ENCODE measurements around the gene EIF2S1. TPM values are rescaled to one million over a fixed set of nuclear protein-coding genes. Genes with fewer than 3 reads are reported as not detected.
A peak's percentile ranks its signal among the peaks of the same experiment; 100 is the strongest.
"Not testable (repeated sequence)": the region's sequence is repeated elsewhere in the genome, so short reads cannot be mapped to it uniquely, and the experiment has no call there.

Gene EIF2S1
- total RNA-seq, 1 donor from 2014 or later = 80.1 TPM

GRCh38 chr14:67413806-67414769 lies 54.0 kb downstream of the EIF2S1 start:
- intact Hi-C loops (cut with DNase I) = no loop called here
- Histone ChIP-seq H3K36me3 (no peaks in the 10 kb centered on the region), H3K27ac (no peak overlapping the region), H3K27me3 (peaks cover 7% of the 10 kb centered on the region), H3K4me1 (no peaks in the 10 kb centered on the region), H3K4me3 (no peak overlapping the region), H3K9me3 (no peaks in the 10 kb centered on the region)
- TF ChIP-seq, protein P1, sequence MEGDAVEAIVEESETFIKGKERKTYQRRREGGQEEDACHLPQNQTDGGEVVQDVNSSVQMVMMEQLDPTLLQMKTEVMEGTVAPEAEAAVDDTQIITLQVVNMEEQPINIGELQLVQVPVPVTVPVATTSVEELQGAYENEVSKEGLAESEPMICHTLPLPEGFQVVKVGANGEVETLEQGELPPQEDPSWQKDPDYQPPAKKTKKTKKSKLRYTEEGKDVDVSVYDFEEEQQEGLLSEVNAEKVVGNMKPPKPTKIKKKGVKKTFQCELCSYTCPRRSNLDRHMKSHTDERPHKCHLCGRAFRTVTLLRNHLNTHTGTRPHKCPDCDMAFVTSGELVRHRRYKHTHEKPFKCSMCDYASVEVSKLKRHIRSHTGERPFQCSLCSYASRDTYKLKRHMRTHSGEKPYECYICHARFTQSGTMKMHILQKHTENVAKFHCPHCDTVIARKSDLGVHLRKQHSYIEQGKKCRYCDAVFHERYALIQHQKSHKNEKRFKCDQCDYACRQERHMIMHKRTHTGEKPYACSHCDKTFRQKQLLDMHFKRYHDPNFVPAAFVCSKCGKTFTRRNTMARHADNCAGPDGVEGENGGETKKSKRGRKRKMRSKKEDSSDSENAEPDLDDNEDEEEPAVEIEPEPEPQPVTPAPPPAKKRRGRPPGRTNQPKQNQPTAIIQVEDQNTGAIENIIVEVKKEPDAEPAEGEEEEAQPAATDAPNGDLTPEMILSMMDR (IDR thresholded peaks at IDR 0.05) = no peak
- ATAC-seq = peak; percentile 50
- DNase-seq = no peak

DNA sequence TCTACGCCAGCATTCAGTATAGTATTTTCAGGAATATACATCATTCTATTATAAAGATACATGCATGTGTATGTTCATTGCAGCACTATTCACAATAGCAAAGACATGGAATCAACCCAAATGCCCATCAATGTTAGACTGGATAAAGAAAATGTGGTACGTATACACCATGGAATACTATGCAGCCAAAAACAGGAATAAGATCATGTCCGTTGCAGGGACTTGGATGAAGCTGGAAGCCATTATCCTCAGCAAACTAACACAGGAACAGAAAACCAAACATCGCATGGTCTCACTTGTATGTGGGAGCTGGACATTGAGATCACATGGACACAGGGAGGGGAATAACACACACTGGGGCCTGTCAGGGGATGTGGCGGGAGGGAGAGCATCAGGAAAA lies 55.5 kb downstream of the EIF2S1 start:
- DNase-seq; H3K36me3 ChIP-seq; H3K4me1 ChIP-seq; H3K27me3 ChIP-seq; H3K4me3 ChIP-seq; intact Hi-C loops (cut with DNase I); H3K27ac ChIP-seq; H3K9me3 ChIP-seq; ATAC-seq: not testable (repeated sequence)

DNA sequence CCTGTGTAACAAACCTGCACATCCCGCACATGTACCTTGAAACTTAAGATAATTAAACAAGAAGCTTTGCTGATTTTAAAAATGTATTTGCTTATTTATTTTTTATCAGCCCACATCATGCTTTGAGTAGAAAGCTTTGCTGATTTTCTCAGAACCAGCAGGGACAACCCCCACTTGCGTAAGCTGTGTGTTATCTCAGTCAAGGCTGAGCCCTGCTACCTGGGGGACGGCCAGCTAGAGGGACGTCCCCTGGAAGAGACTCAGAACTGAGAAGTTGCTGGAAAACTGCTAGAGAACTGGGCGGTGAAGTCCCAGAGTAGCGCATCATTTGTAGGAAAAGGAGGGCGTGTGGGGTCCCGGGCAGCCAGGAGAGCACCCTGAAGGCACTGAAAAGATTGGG lies 56.0 kb downstream of the EIF2S1 start:
- H3K36me3 ChIP-seq = no peaks in the 10 kb centered on the region
- ATAC-seq = no peak
- H3K27me3 ChIP-seq = peaks cover 7% of the 10 kb centered on the region
- no peak overlapping the region for H3K27ac ChIP-seq
- TF ChIP-seq, protein P1 (IDR thresholded peaks at IDR 0.05) = no peak
- H3K9me3 ChIP-seq = no peaks in the 10 kb centered on the region
- no peak overlapping the region for H3K4me3 ChIP-seq
- DNase-seq = no peak
- no peaks in the 10 kb centered on the region for H3K4me1 ChIP-seq
- intact Hi-C loops (cut with DNase I) = no loop called here

DNA sequence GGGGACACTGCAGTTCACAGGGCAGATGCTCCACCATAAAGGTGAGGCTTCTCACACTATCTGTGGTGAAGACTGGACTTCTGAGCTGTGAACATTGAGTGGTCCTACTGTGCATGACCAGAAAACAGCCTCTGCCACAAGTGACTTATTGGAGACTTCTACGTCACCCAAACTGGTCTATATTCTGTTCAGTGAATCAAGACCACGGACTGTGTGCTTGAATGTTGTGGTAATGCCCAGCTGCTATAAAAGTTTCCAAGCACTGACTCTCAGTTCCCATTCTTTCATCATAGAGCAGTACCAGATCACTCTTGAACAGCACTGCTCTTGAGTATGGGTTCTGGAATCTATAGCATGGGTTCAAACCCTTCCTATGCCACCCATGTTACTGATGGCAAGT lies 56.7 kb downstream of the EIF2S1 start:
- TF ChIP-seq, protein P1 (IDR thresholded peaks at IDR 0.05) = no peak
- DNase-seq = no peak
- no peak overlapping the region for H3K27ac ChIP-seq
- no peaks in the 10 kb centered on the region for H3K9me3 ChIP-seq
- H3K27me3 ChIP-seq = peaks cover 4% of the 10 kb centered on the region
- H3K4me1 ChIP-seq = no peaks in the 10 kb centered on the region
- no peaks in the 10 kb centered on the region for H3K36me3 ChIP-seq
- no peak overlapping the region for H3K4me3 ChIP-seq
- ATAC-seq = no peak
- intact Hi-C loops (cut with DNase I) = no loop called here

GRCh38 chr14:67417633-67418032 lies 57.5 kb downstream of the EIF2S1 start:
- no peak overlapping the region for H3K27ac ChIP-seq
- H3K4me3 ChIP-seq = no peak overlapping the region
- no peaks in the 10 kb centered on the region for H3K4me1 ChIP-seq
- H3K9me3 ChIP-seq = no peaks in the 10 kb centered on the region
- intact Hi-C loops (cut with DNase I) = no loop called here
- ATAC-seq (peak; percentile 54), DNase-seq (no peak)
- H3K27me3 ChIP-seq = no peaks in the 10 kb centered on the region
- H3K36me3 ChIP-seq = no peaks in the 10 kb centered on the region
- TF ChIP-seq, protein P1 (IDR thresholded peaks at IDR 0.05) = no peak

- Histone ChIP-seq H3K27me3 (no peaks in the 10 kb centered on the region), H3K27ac (no peak overlapping the region), H3K9me3 (no peaks in the 10 kb centered on the region), H3K4me1 (no peaks in the 10 kb centered on the region), H3K36me3 (no peaks in the 10 kb centered on the region), H3K4me3 (no peak overlapping the region)
- TF ChIP-seq, protein P1 (IDR thresholded peaks at IDR 0.05) = no peak
- DNase-seq = no peak
- ATAC-seq = no peak
- intact Hi-C loops (cut with DNase I) = no loop called here
These were observed 58.5 kb downstream of the EIF2S1 start for GRCh38 chr14:67418401-67419191.
